ENCODE measurements around the gene RIPK4.

- TF ChIP-seq CTCF (IDR thresholded peaks at IDR 0.05) (no peak), POLR2A (IDR thresholded peaks at IDR 0.05) (no peak), EP300 (IDR thresholded peaks at IDR 0.05; ENCODE audit: low read depth) (no peak), POLR2AphosphoS5 (IDR thresholded peaks at IDR 0.05) (no peak)
Observed at GRCh38 chr21:41730367-41730765, 36.5 kb downstream of the RIPK4 start.

Measured in transverse colon (tissue), 4 donors.